Putamen (tissue), 1 donor: ENCODE measurements around the gene IRF5.

Source experiments
- DNase-seq: peaks from one replicate; pipeline ENCODE4 v3.0.0-alpha.2; 2016; ENCODE audit warnings: low spot score

IRF5 gene

GRCh38 chr7:128920913-128921582, 16.7 kb upstream of the IRF5 start:
- no peak for DNase-seq

GRCh38 chr7:128921866-128922440, 15.8 kb upstream of the IRF5 start:
- DNase-seq = no peak

- DNase-seq = no peak
These were observed 15.0 kb upstream of the IRF5 start for GRCh38 chr7:128922496-128923410.

GRCh38 chr7:128923411-128923800, 14.3 kb upstream of the IRF5 start:
- no peak for DNase-seq

- DNase-seq = no peak
These were observed 12.8 kb upstream of the IRF5 start for GRCh38 chr7:128924707-128925588.

GRCh38 chr7:128928159-128928813, 9.4 kb upstream of the IRF5 start:
- no peak for DNase-seq

GRCh38 chr7:128928882-128929788, 8.6 kb upstream of the IRF5 start:
- DNase-seq = no peak

GRCh38 chr7:128931190-128931798, 6.4 kb upstream of the IRF5 start:
- no peak for DNase-seq

GRCh38 chr7:128931965-128932861, 5.5 kb upstream of the IRF5 start:
- no peak for DNase-seq

GRCh38 chr7:128932862-128933179, 4.9 kb upstream of the IRF5 start:
- no peak for DNase-seq

- no peak for DNase-seq
These were observed 4.4 kb upstream of the IRF5 start for GRCh38 chr7:128933180-128933891.

GRCh38 chr7:128934361-128935341, 3.1 kb upstream of the IRF5 start:
- no peak for DNase-seq

GRCh38 chr7:128935342-128935730, 2.4 kb upstream of the IRF5 start:
- DNase-seq = no peak

- DNase-seq = no peak
These were observed 929 bp upstream of the IRF5 start for GRCh38 chr7:128936798-128937197.

- DNase-seq = no peak
These were observed 468 bp upstream of the IRF5 start for GRCh38 chr7:128937271-128937646.

GRCh38 chr7:128938544-128939074, 882 bp downstream of the IRF5 start:
- DNase-seq = no peak
